IMR-90 (cell line): ENCODE results near the gene TRAF3. TPM values are rescaled to one million over a fixed set of nuclear protein-coding genes. Genes with fewer than 3 reads are reported as not detected.

Source experiments
- ATAC-seq: fragments of 200-7000 bp; cut with Tn5 transposase; 2 replicates; pipeline ENCODE4 v1.9.1; 2020; ENCODE audit warnings: low read depth, mild to moderate bottlenecking, moderate library complexity
- BruUV-seq: library from RNA; stranded (reverse); fragments of 400-500 nt; replicated peaks from 2 replicates; lab custom pipeline; 2021; lab: Mats Ljungman, UMichigan
- CTCF ChIA-PET: fragments of 300-600 bp; formaldehyde crosslinking; extraction: SDS; loops from one replicate; lab custom pipeline; 2021; ENCODE audit warnings: antibody characterized with exemption; lab: Yijun Ruan, JAX
- POLR2A ChIA-PET: fragments of 300-600 bp; sonication (Branson Sonifier 250); formaldehyde crosslinking; loops from one replicate; lab custom pipeline; 2022; ENCODE audit warnings: antibody characterized with exemption; ENCODE audit not compliant: unreplicated experiment; lab: Charles Lee
- DNase-seq: peaks from one replicate; pipeline ENCODE4 v3.0.0; 2013
- H2AFZ ChIP-seq: replicated peaks from 2 replicates; pipeline ENCODE3; 2013; ENCODE audit warnings: low read length, mild to moderate bottlenecking; ENCODE audit not compliant: poor library complexity
- H2AK5ac ChIP-seq: 2 replicates; pipeline ENCODE4 v1.6.1; 2013; ENCODE audit warnings: low read depth, low read length, inconsistent platforms
- H2AK9ac ChIP-seq: replicated peaks from 2 replicates; pipeline ENCODE3; 2013; ENCODE audit warnings: mild to moderate bottlenecking, low read depth, low read length, moderate library complexity; ENCODE audit not compliant: poor library complexity
- H2BK120ac ChIP-seq: 2 replicates; pipeline ENCODE4 v1.6.1; 2013; ENCODE audit warnings: low read depth, low read length, inconsistent platforms
- H2BK15ac ChIP-seq: 3 replicates; pipeline ENCODE4 v1.6.1; 2013; ENCODE audit warnings: low read depth, low read length, inconsistent platforms
- H2BK20ac ChIP-seq: 2 replicates; pipeline ENCODE4 v1.6.1; 2013; ENCODE audit warnings: low read depth, mild to moderate bottlenecking, inconsistent platforms, low read length, moderate library complexity
- H2BK5ac ChIP-seq: 2 replicates; pipeline ENCODE4 v1.6.1; 2013; ENCODE audit warnings: mild to moderate bottlenecking, low read depth, low read length, inconsistent platforms; ENCODE audit not compliant: poor library complexity, severe bottlenecking
- H3K14ac ChIP-seq: replicated peaks from 2 replicates; pipeline ENCODE4 v1.6.1; 2013; ENCODE audit warnings: low read depth, low read length, inconsistent platforms
- H3K18ac ChIP-seq: 2 replicates; pipeline ENCODE4 v1.6.1; 2013; ENCODE audit warnings: low read depth, low read length, control low read depth
- H3K23ac ChIP-seq: 2 replicates; pipeline ENCODE4 v1.6.1; 2013; ENCODE audit warnings: low read depth, low read length, inconsistent platforms
- H3K27ac ChIP-seq: 2 replicates; pipeline ENCODE4 v1.5.1; 2013; ENCODE audit warnings: mild to moderate bottlenecking, control low read depth, low read length; ENCODE audit not compliant: insufficient read depth
- H3K27me3 ChIP-seq: 2 replicates; pipeline ENCODE4 v1.6.1; 2013; ENCODE audit warnings: low read length; ENCODE audit not compliant: control insufficient read depth, insufficient read depth
- H3K36me3 ChIP-seq: 2 replicates; pipeline ENCODE4 v1.6.1; 2013; ENCODE audit warnings: low read length, mixed read lengths; ENCODE audit not compliant: control insufficient read depth, insufficient read depth
- H3K4ac ChIP-seq: 2 replicates; pipeline ENCODE4 v1.6.1; 2013; ENCODE audit warnings: low read depth, low read length, inconsistent platforms
- H3K4me1 ChIP-seq: 2 replicates; pipeline ENCODE4 v1.6.1; 2013; ENCODE audit warnings: low read length, mixed read lengths; ENCODE audit not compliant: control insufficient read depth, insufficient read depth
- H3K4me2 ChIP-seq: 2 replicates; pipeline ENCODE4 v1.6.1; 2013; ENCODE audit warnings: low read depth, mild to moderate bottlenecking, control low read depth, low read length, moderate library complexity
- H3K4me3 ChIP-seq: 2 replicates; pipeline ENCODE4 v1.5.1; 2013; ENCODE audit warnings: low read depth, mild to moderate bottlenecking, control low read depth, low read length, moderate library complexity; ENCODE audit not compliant: insufficient read depth
- H3K56ac ChIP-seq: 2 replicates; pipeline ENCODE4 v1.6.1; 2013; ENCODE audit warnings: low read length, inconsistent platforms; ENCODE audit not compliant: insufficient read depth; ENCODE audit errors: extremely low read depth
- H3K79me1 ChIP-seq, 2 experiments: 2 replicates each; pipeline ENCODE4 v1.6.1; 2013; ENCODE audit warnings: low read length in 2 of 2, inconsistent platforms in 1 of 2, low read depth in 1 of 2
- H3K9ac ChIP-seq: 2 replicates; pipeline ENCODE4 v1.6.1; 2013; ENCODE audit warnings: low read depth, low read length, control low read depth
- H3K9me1 ChIP-seq: 2 replicates; pipeline ENCODE4 v1.6.1; 2013; ENCODE audit warnings: low read length, inconsistent platforms; ENCODE audit not compliant: insufficient read depth
- H3K9me3 ChIP-seq: 2 replicates; pipeline ENCODE4 v1.6.1; 2013; ENCODE audit warnings: low read length; ENCODE audit not compliant: control insufficient read depth, insufficient read depth
- H4K20me1 ChIP-seq: 2 replicates; pipeline ENCODE4 v1.6.1; 2013; ENCODE audit warnings: low read length, inconsistent platforms; ENCODE audit not compliant: insufficient read depth
- H4K5ac ChIP-seq: 2 replicates; pipeline ENCODE4 v1.6.1; 2013; ENCODE audit warnings: mild to moderate bottlenecking, low read depth, low read length, control low read depth
- H4K8ac ChIP-seq, 2 experiments: 2 replicates each; pipeline ENCODE4 v1.6.1; 2013; ENCODE audit warnings: low read depth in 2 of 2, low read length in 2 of 2, control low read depth in 1 of 2, inconsistent platforms in 1 of 2
- H4K91ac ChIP-seq: 2 replicates; pipeline ENCODE4 v1.6.1; 2013; ENCODE audit warnings: low read depth, low read length, inconsistent platforms; ENCODE audit not compliant: insufficient read depth
- CHD1 ChIP-seq: IDR thresholded peaks from 2 replicates; pipeline ENCODE4 v1.6.1; 2012; ENCODE audit warnings: low read depth, low read length, improper control_type of control experiment
- FOS ChIP-seq: fragments of 150-350 bp; IDR thresholded peaks from 2 replicates; pipeline ENCODE4 v1.6.1; 2016; ENCODE audit warnings: low read depth, low read length
- MAFK ChIP-seq: IDR thresholded peaks from 2 replicates; pipeline ENCODE4 v1.6.1; 2012; ENCODE audit warnings: low read depth, low read length, improper control_type of control experiment
- MXI1 ChIP-seq: IDR thresholded peaks from 2 replicates; pipeline ENCODE4 v1.6.1; 2012; ENCODE audit warnings: low read depth, mild to moderate bottlenecking, low read length, moderate library complexity, borderline replicate concordance
- POLR2A ChIP-seq: IDR thresholded peaks from 2 replicates; pipeline ENCODE4 v1.6.1; 2012; ENCODE audit warnings: mild to moderate bottlenecking, low read depth, low read length
- RAD21 ChIP-seq: IDR thresholded peaks from 2 replicates; pipeline ENCODE4 v1.6.1; 2012; ENCODE audit warnings: low read length, improper control_type of control experiment
- WGBS, 2 experiments: methylation state at CpG; one replicate each; pipeline versions ENCODE4 v1.1.5 to v1.1.7; 2013; ENCODE audit warnings: missing lambda C conversion rate in 2 of 2; ENCODE audit not compliant: insufficient read length in 1 of 2; ENCODE audit errors: extremely low coverage in 2 of 2; 5-methylcytosine and 5-hydroxymethylcytosine counted together
- dilution Hi-C: fragments of 300-500 bp; cut with HindIII; formaldehyde crosslinking; loops from one replicate; pipeline ENCODE4 v1.14.3; 2018; ENCODE audit warnings: low sequenced_read_pairs; ENCODE audit not compliant: unreplicated experiment
- in situ Hi-C: fragments of 300-500 bp; cut with MboI; formaldehyde crosslinking; loops from 3 replicates; pipeline ENCODE4 v1.14.3; 2019; ENCODE audit warnings: low sequenced_read_pairs, inconsistent platforms, mixed read lengths
- intact Hi-C: fragments of 100-400 bp; cut with micrococcal nuclease; formaldehyde crosslinking; loops from 2 replicates; pipeline ENCODE4 v1.10.0; 2022
- polyA plus RNA-seq, 3 experiments: library from polyadenylated mRNA; depleted of rRNA; stranded (reverse); fragments of >200 nt; gene quantifications; 2 replicates each; pipeline ENCODE4 v1.2.3, GENCODE V29; 2012; ENCODE audit warnings: low replicate concordance in 1 of 3
- total RNA-seq: library from RNA; depleted of rRNA; stranded (reverse); fragments of >200 nt; gene quantifications from 2 replicates; pipeline ENCODE4 v1.2.3, GENCODE V29; 2012
- TF ChIP-seq, protein P1 (sequence below): fragments of 150-350 bp; IDR thresholded peaks from 2 replicates; pipeline ENCODE4 v1.6.1; 2017; ENCODE audit warnings: mild to moderate bottlenecking, antibody characterized with exemption, low read length, low read depth

TRAF3 gene
- total and polyA plus RNA-seq, 2 of the 4 experiments (the other 2 are of a cell fraction), result 21.2 to 25.3 TPM

DNA sequence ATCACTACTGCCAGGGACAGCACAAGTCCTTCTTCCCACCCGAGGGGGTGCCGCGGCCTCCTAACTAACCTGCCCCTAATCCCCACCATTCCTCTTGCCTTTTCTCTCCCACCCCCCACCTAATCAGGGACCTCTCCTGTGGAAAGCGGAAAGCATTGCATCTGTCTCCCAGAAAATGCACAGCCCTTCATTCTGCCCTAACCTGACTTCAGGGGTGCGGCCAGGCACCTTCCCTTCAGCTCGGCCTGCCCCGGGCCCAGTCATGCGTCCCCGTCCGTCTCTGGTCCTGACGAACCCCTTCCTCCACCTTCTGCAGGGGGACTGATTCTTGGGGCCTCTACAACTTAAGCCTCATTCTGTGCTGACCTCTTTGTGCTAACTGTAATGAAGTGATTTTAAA, 43.9 kb upstream of the TRAF3 start:
- WGBS, 2 experiments, result 40% methylated on average over 2 of the region's 11 CpGs; no CpG with 5 or more reads in 1 of the 2 experiments
- ChIA-PET CTCF (no interaction called here), POLR2A (no interaction called here)
- in situ Hi-C loops (no loop called here), dilution Hi-C loops (no loop called here), intact Hi-C loops (no loop called here)
- Histone ChIP-seq H3K79me1 (peaks cover 0 to 2% of the 10 kb centered on the region in 2 experiments; a peak in 1 of 4 replicates), H3K4me3 (no peak overlapping the region), H2BK15ac (no peak overlapping the region), H3K27ac (no peak overlapping the region), H3K4me2 (no peak overlapping the region), H3K9me3 (no peaks in the 10 kb centered on the region), H4K8ac (no peak overlapping the region), H4K91ac (no peak overlapping the region), H2BK120ac (no peak overlapping the region), H3K18ac (no peak overlapping the region), H3K14ac (no peak overlapping the region), H3K4ac (no peak overlapping the region), H3K36me3 (peaks cover 14% of the 10 kb centered on the region), H4K5ac (no peak overlapping the region), H2BK20ac (no peak overlapping the region), H3K9me1 (peaks cover 14% of the 10 kb centered on the region), H3K4me1 (no peaks in the 10 kb centered on the region), H3K23ac (no peak overlapping the region), H2AK5ac (no peak overlapping the region), H2AK9ac (no peak overlapping the region), H3K27me3 (no peaks in the 10 kb centered on the region), H2AFZ (no peak overlapping the region), H2BK5ac (no peak overlapping the region), H3K56ac (no peak overlapping the region), H3K9ac (no peak overlapping the region), H4K20me1 (no peaks in the 10 kb centered on the region; the same call in 1 of the 2 replicates)
- ATAC-seq (no peak), DNase-seq (no peak)
- BruUV-seq, result no TSS peak
- no peak for TF ChIP-seq POLR2A
- TF ChIP-seq, protein P1, sequence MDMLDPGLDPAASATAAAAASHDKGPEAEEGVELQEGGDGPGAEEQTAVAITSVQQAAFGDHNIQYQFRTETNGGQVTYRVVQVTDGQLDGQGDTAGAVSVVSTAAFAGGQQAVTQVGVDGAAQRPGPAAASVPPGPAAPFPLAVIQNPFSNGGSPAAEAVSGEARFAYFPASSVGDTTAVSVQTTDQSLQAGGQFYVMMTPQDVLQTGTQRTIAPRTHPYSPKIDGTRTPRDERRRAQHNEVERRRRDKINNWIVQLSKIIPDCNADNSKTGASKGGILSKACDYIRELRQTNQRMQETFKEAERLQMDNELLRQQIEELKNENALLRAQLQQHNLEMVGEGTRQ, result no peak
- TF ChIP-seq RAD21, result no peak
- TF ChIP-seq MAFK, result no peak
- TF ChIP-seq CHD1, result no peak
- no peak for TF ChIP-seq MXI1
- TF ChIP-seq FOS, result no peak
